Lung (tissue), 12 donors: Measurements from ENCODE around the gene CD34. TPM values are rescaled to one million over a fixed set of nuclear protein-coding genes. Genes with fewer than 3 reads are reported as not detected.

Experiments used
- ATAC-seq: fragments of 200-7000 bp; cut with Tn5 transposase; one replicate; pipeline ENCODE4 v1.9.1; 2020; ENCODE audit warnings: moderate number of reproducible peaks; ENCODE audit not compliant: insufficient read depth, low FRiP score
- DNase-seq, 3 donors: peaks; one replicate each; pipeline ENCODE4 v3.0.0-alpha.2; 2013 to 2017
- H3K27ac ChIP-seq, 2 donors: one replicate each; pipeline ENCODE4 v1.5.1; 2013; ENCODE audit warnings: mild to moderate bottlenecking in 2 of 2, moderate library complexity in 2 of 2, control low read depth in 1 of 2, inconsistent platforms in 1 of 2, low read depth in 1 of 2, low read length in 1 of 2
- H3K27me3 ChIP-seq, 3 donors: one replicate each; pipeline ENCODE4 v1.5.1; 2013; ENCODE audit warnings: low read length in 2 of 3; ENCODE audit not compliant: control insufficient read depth in 3 of 3, insufficient read depth in 3 of 3
- H3K36me3 ChIP-seq, 4 donors: one replicate each; pipeline ENCODE4 v1.5.1; 2013; ENCODE audit warnings: low read length in 4 of 4, mild to moderate bottlenecking in 1 of 4, moderate library complexity in 1 of 4; ENCODE audit not compliant: control insufficient read depth in 4 of 4, insufficient read depth in 4 of 4
- H3K4me1 ChIP-seq, 5 donors: one replicate each; pipeline ENCODE4 v1.5.1; 2013; ENCODE audit warnings: low read length in 5 of 5, mild to moderate bottlenecking in 2 of 5, moderate library complexity in 1 of 5; ENCODE audit not compliant: control insufficient read depth in 5 of 5, insufficient read depth in 5 of 5
- H3K4me3 ChIP-seq: one replicate; pipeline ENCODE4 v1.5.1; 2013; ENCODE audit warnings: mild to moderate bottlenecking, control low read depth, moderate library complexity
- H3K9ac ChIP-seq, 2 donors: one replicate each; pipeline ENCODE4 v1.5.1; 2013; ENCODE audit warnings: low read length in 2 of 2, control low read depth in 1 of 2; ENCODE audit not compliant: insufficient read depth in 1 of 2
- H3K9me3 ChIP-seq, 4 donors: one replicate each; pipeline ENCODE4 v1.5.1; 2013; ENCODE audit warnings: low read length in 3 of 4, mild to moderate bottlenecking in 1 of 4, moderate library complexity in 1 of 4; ENCODE audit not compliant: control insufficient read depth in 4 of 4, insufficient read depth in 3 of 4
- CTCF ChIP-seq: IDR thresholded peaks from 2 replicates; pipeline ENCODE4 v1.5.1; 2012; ENCODE audit warnings: mild to moderate bottlenecking; ENCODE audit errors: control extremely low read depth, extremely low read depth
- WGBS, 2 donors: extraction: QIAGEN DNeasy Blood & Tissue Kit; methylation state at CpG; one replicate each; pipeline ENCODE4 v1.1.7; 2013; 5-methylcytosine and 5-hydroxymethylcytosine counted together
- polyA plus RNA-seq, 2 donors: library from polyadenylated mRNA; stranded (reverse); fragments of 200-250 nt; gene quantifications; one replicate each; pipeline ENCODE4 v1.2.1, GENCODE V29; 2013
- total RNA-seq, 2 donors: library from RNA; depleted of rRNA in 1 of 2; stranded (reverse); fragments of >200 nt in 1 of 2; gene quantifications; one replicate each; pipeline ENCODE4 v1.2.1, GENCODE V29; 2014 to 2021
- donor health status: control.
- donor health status: control.
- donor health status: Bipolar disorder and iron deficiency.
- donor health status: healthy.
- donor health status: DM: yes; HTN: yes; CAD: no.

The CD34 gene
- total and polyA plus RNA-seq, 4 donors = 23.6 to 81.9 (median 37.1) TPM

GRCh38 chr1:207954104-207954503 lies 43.2 kb upstream of the CD34 start:
- H3K9ac ChIP-seq = no peak overlapping the region
- TF ChIP-seq CTCF = no peak
- DNase-seq (no peak), ATAC-seq (no peak)
- WGBS, 2 donors = 81 to 96% methylated on average over 1 of the region's 1 CpG
- no peak overlapping the region for H3K27ac ChIP-seq
- no peak overlapping the region for H3K4me3 ChIP-seq
- no peaks in the 10 kb centered on the region for H3K9me3 ChIP-seq
- peaks cover 0 to 9% (median 0%) of the 10 kb centered on the region in 3 donors for H3K27me3 ChIP-seq
- H3K4me1 ChIP-seq = peaks cover 0 to 12% (median 1%) of the 10 kb centered on the region in 5 donors
- H3K36me3 ChIP-seq = no peaks in the 10 kb centered on the region

GRCh38 chr1:207952617-207953542 lies 42.0 kb upstream of the CD34 start:
- no peak overlapping the region for H3K27ac ChIP-seq
- DNase-seq = no peak
- H3K9me3 ChIP-seq = no peaks in the 10 kb centered on the region
- TF ChIP-seq CTCF = no peak
- H3K4me1 ChIP-seq = peaks cover 0 to 11% (median 0%) of the 10 kb centered on the region in 5 donors
- 41 to 43% methylated on average over 4 of the region's 4 CpGs for WGBS, 2 donors
- no peak for ATAC-seq
- H3K27me3 ChIP-seq = peaks cover 0 to 7% (median 0%) of the 10 kb centered on the region in 3 donors
- no peaks in the 10 kb centered on the region for H3K36me3 ChIP-seq
- no peak overlapping the region for H3K4me3 ChIP-seq
- H3K9ac ChIP-seq = no peak overlapping the region

GRCh38 chr1:207951652-207952051 lies 40.7 kb upstream of the CD34 start:
- no peak for ATAC-seq
- WGBS, 2 donors = 61 to 67% methylated on average over 3 of the region's 3 CpGs
- Histone ChIP-seq H3K9ac (no peak overlapping the region), H3K36me3 (no peaks in the 10 kb centered on the region), H3K4me3 (no peak overlapping the region), H3K27me3 (peaks cover 0 to 3% (median 0%) of the 10 kb centered on the region in 3 donors), H3K4me1 (peaks cover 0 to 11% (median 0%) of the 10 kb centered on the region in 5 donors), H3K27ac (no peak overlapping the region), H3K9me3 (no peaks in the 10 kb centered on the region)
- no peak for DNase-seq
- TF ChIP-seq CTCF = no peak
